Measurements from ENCODE around the gene PAM.
"Not testable (repeated sequence)": the region's sequence is repeated elsewhere in the genome, so short reads cannot be mapped to it uniquely, and the experiment has no call there.

Gene PAM

GRCh38 chr5:103073500-103073899, 318.4 kb downstream of the PAM start:
- not testable (repeated sequence) for DNase-seq (ENCODE audit: low spot score)

GRCh38 chr5:103075442-103075841, 320.3 kb downstream of the PAM start:
- no peak for DNase-seq (ENCODE audit: low spot score)

Data from CD4-positive, alpha-beta T cell treated with Interleukin-6 at 100 ng/mL for 8 hours (primary cell).